KMS-11 (cell line): Measurements from ENCODE around the gene CLRN1.

ENCODE experiments used
- H2AFZ ChIP-seq: fragments of 200-600 bp; sonication (generic); 2 replicates; pipeline ENCODE4 v1.6.1; 2016; ENCODE audit warnings: antibody characterized with exemption, mixed run types, low read depth
- H3K27ac ChIP-seq: fragments of 200-600 bp; sonication (generic); 2 replicates; pipeline ENCODE4 v1.6.1; 2016; ENCODE audit warnings: mild to moderate bottlenecking, mixed run types
- H3K27me3 ChIP-seq: fragments of 200-600 bp; sonication (generic); 2 replicates; pipeline ENCODE4 v1.6.1; 2017; ENCODE audit warnings: mild to moderate bottlenecking, low read depth, mixed run types, moderate library complexity; ENCODE audit not compliant: insufficient read depth
- H3K36me3 ChIP-seq: fragments of 200-600 bp; sonication (generic); 2 replicates; pipeline ENCODE4 v1.6.1; 2017; ENCODE audit warnings: mild to moderate bottlenecking, mixed run types; ENCODE audit not compliant: insufficient read depth
- H3K4me1 ChIP-seq: fragments of 200-600 bp; sonication (generic); 2 replicates; pipeline ENCODE4 v1.6.1; 2016; ENCODE audit warnings: mild to moderate bottlenecking, low read depth, mixed run types; ENCODE audit not compliant: poor library complexity, severe bottlenecking
- H3K4me2 ChIP-seq: fragments of 200-600 bp; sonication (generic); 2 replicates; pipeline ENCODE4 v1.7.0; 2016; ENCODE audit warnings: mild to moderate bottlenecking, mixed run types
- H3K4me3 ChIP-seq: fragments of 200-600 bp; sonication (generic); IDR thresholded peaks from 2 replicates; pipeline ENCODE4 v1.6.1; 2017; ENCODE audit warnings: low read depth, low read length, mixed read lengths; ENCODE audit not compliant: insufficient read depth
- H3K79me2 ChIP-seq: fragments of 200-600 bp; sonication (generic); 2 replicates; pipeline ENCODE4 v1.6.1; 2016; ENCODE audit warnings: low read depth, mixed run types; ENCODE audit not compliant: insufficient read depth
- H3K9ac ChIP-seq: fragments of 200-600 bp; sonication (generic); 2 replicates; pipeline ENCODE4 v1.6.1; 2016; ENCODE audit warnings: mild to moderate bottlenecking, mixed run types
- H4K20me1 ChIP-seq: fragments of 200-600 bp; sonication (generic); 2 replicates; pipeline ENCODE4 v1.6.1; 2016; ENCODE audit warnings: mild to moderate bottlenecking, mixed run types; ENCODE audit not compliant: insufficient read depth
- TF ChIP-seq, protein P1 (sequence below): fragments of 200-600 bp; sonication (generic); conservative IDR thresholded peaks from 2 replicates; pipeline ENCODE4 v1.6.1; 2017; ENCODE audit warnings: low read depth, mild to moderate bottlenecking, antibody characterized with exemption, low read length, moderate library complexity, mixed read lengths

CLRN1 gene

DNA sequence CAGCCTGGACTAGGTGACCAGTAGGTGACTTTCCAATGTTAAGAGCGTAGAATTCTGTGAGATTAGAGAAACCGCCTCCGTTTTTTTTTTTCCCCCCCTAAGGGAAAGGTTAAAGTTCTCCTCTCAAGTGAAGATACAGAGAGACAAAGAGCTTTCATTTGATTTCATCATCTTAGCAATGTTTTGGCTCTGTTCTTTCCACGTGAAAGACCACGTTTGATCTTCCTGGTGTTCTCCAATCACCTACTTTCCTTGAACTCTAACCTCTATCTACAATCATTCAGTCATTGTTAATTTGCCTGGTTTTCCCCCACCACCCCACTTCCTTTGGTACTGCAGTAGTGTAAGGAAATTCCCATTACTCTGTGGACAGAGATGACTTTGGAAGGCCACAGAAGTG is 36.9 kb upstream of the CLRN1 start:
- Histone ChIP-seq H3K9ac (no peak overlapping the region), H3K79me2 (no peaks in the 10 kb centered on the region), H3K4me3 (no peak overlapping the region), H4K20me1 (no peaks in the 10 kb centered on the region), H3K27ac (no peak overlapping the region), H2AFZ (no peak overlapping the region), H3K27me3 (no peaks in the 10 kb centered on the region), H3K4me2 (no peak overlapping the region), H3K36me3 (no peaks in the 10 kb centered on the region), H3K4me1 (no peaks in the 10 kb centered on the region)
- TF ChIP-seq, protein P1, sequence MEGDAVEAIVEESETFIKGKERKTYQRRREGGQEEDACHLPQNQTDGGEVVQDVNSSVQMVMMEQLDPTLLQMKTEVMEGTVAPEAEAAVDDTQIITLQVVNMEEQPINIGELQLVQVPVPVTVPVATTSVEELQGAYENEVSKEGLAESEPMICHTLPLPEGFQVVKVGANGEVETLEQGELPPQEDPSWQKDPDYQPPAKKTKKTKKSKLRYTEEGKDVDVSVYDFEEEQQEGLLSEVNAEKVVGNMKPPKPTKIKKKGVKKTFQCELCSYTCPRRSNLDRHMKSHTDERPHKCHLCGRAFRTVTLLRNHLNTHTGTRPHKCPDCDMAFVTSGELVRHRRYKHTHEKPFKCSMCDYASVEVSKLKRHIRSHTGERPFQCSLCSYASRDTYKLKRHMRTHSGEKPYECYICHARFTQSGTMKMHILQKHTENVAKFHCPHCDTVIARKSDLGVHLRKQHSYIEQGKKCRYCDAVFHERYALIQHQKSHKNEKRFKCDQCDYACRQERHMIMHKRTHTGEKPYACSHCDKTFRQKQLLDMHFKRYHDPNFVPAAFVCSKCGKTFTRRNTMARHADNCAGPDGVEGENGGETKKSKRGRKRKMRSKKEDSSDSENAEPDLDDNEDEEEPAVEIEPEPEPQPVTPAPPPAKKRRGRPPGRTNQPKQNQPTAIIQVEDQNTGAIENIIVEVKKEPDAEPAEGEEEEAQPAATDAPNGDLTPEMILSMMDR, result no peak

DNA sequence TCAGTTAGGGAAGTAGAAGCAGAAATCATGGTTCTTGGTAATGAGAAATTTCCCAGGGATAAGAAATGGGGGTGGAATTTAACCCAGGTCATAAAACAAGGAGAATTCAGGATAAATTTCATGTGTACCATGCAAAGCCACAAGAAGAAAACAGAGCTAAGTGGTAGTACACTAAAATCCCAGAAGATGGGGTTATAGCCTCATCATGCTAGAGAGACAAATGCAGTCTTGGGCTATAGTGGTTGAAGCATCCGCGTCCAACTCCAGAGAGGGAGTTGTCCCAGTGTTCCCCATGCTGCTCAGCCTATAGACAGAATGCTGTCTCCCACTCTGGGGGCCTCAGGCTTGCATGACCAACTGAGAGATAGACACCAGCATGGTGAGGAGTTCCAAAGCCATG is 36.2 kb upstream of the CLRN1 start:
- no peak overlapping the region for H3K4me3 ChIP-seq
- TF ChIP-seq, protein P1, result no peak
- H3K79me2 ChIP-seq, result no peaks in the 10 kb centered on the region
- H3K27me3 ChIP-seq, result no peaks in the 10 kb centered on the region
- H3K36me3 ChIP-seq, result no peaks in the 10 kb centered on the region
- H3K9ac ChIP-seq, result no peak overlapping the region
- H3K27ac ChIP-seq, result no peak overlapping the region
- no peak overlapping the region for H3K4me2 ChIP-seq
- H4K20me1 ChIP-seq, result no peaks in the 10 kb centered on the region
- no peaks in the 10 kb centered on the region for H3K4me1 ChIP-seq
- H2AFZ ChIP-seq, result no peak overlapping the region

DNA sequence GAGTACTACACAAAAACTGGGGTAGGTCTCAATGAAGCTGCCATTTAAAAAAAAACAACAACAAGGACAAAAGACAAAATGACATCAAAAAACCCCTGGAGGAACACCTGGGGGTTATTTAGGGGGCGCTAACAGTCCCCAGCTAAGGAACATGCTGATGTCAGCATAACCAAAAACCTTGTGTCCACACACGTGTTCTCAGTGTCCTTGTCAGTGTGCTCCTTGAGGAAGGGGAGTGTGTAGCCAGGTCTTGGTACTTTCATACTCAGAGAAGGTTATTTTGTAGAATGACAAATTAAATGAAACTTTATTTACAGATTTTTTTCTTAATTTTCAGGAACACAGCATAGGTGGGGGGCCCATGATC is 31.2 kb upstream of the CLRN1 start:
- no peak overlapping the region for H2AFZ ChIP-seq
- H3K4me3 ChIP-seq, result no peak overlapping the region
- TF ChIP-seq, protein P1, result no peak
- no peak overlapping the region for H3K9ac ChIP-seq
- H3K79me2 ChIP-seq, result no peaks in the 10 kb centered on the region
- H3K36me3 ChIP-seq, result no peaks in the 10 kb centered on the region
- H3K27ac ChIP-seq, result no peak overlapping the region
- H3K27me3 ChIP-seq, result no peaks in the 10 kb centered on the region
- no peak overlapping the region for H3K4me2 ChIP-seq
- no peaks in the 10 kb centered on the region for H3K4me1 ChIP-seq
- H4K20me1 ChIP-seq, result no peaks in the 10 kb centered on the region

DNA sequence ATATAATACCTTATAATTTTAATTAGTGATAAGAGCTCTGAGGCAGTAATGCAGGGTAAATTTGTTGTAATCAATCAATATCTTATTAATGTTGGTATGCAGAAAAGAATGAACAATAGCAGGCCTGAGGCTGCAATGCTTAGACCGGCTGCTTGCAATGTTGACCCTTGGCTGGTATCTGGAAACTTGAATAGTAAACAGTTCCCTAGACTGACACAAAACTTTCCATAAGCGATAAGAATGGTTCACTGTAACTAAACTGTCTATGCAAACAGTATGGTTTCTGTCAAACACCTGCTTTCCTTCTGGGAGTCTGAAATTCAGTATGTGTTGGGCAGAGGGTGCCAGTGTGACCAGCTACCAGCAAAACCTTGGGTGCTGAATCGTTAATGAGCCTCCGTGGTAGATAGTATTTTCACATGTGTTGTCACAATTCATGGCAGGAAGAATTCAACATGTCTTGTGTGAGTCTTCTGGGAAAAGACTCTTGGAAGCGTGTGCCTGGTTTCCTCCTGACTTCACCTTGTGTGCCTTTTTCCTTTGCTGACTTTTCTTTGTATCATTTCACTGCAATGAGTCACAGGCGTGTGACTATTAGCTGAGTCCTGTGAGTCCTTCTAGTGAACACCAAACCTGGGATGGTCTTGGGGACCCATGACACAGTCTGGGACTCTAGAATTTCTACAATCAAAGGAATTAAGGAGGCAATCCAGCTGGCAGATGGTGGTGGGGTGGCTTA is 30.7 kb upstream of the CLRN1 start:
- Histone ChIP-seq H3K27me3 (no peaks in the 10 kb centered on the region), H4K20me1 (no peaks in the 10 kb centered on the region), H3K9ac (no peak overlapping the region), H3K4me2 (no peak overlapping the region), H3K36me3 (no peaks in the 10 kb centered on the region), H3K4me1 (no peaks in the 10 kb centered on the region), H3K27ac (no peak overlapping the region), H3K79me2 (no peaks in the 10 kb centered on the region), H3K4me3 (no peak overlapping the region), H2AFZ (no peak overlapping the region)
- TF ChIP-seq, protein P1, result no peak
